ENCODE data around the gene TAF5. TPM values are rescaled to one million over a fixed set of nuclear protein-coding genes. Genes with fewer than 3 reads are reported as not detected.
"Not testable (repeated sequence)": the region's sequence is repeated elsewhere in the genome, so short reads cannot be mapped to it uniquely, and the experiment has no call there.

The TAF5 gene
- total RNA-seq, 1 experiment from 2014 or later: 6.9 TPM

DNA sequence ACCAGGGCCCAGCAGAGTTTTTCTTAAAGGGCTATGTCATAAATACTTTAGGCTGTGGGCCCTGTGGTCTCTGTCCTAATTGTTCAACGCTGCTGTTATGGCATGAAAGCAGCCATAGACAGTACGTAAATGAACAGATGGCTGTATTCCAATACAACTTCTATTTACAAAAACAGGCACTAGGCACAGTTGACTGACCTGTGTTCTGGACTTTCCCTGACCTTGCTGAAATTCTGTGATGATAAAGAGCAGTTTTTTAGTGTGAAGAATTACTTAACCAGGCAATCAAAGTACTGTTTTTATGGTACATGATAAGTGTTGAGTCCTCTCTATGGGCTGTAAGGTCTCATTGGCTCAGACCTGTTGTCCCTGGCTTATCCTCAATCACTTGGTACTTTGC, 45.8 kb downstream of the TAF5 start:
- DNase-seq (ENCODE audit: low spot score): no peak

DNA sequence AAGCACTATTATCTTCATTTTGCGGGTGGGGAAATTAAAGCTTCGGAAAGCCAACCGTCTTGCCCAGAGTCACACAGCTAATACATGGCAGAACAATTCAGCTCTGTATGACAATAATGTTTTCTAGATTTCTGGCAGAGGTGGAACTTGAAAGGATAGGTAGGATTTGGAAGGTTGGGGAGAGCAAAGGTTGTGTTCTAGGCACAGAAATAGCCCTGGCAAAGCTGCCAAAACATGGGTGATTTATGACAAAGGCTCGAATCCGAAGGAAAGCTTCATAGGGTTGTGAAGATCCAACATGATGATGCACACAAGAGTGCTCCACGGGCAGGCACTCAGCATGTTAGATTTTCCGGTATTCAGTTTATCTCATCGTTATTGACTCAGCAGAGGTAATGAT, 47.8 kb downstream of the TAF5 start:
- DNase-seq (ENCODE audit: low spot score): no peak

DNA sequence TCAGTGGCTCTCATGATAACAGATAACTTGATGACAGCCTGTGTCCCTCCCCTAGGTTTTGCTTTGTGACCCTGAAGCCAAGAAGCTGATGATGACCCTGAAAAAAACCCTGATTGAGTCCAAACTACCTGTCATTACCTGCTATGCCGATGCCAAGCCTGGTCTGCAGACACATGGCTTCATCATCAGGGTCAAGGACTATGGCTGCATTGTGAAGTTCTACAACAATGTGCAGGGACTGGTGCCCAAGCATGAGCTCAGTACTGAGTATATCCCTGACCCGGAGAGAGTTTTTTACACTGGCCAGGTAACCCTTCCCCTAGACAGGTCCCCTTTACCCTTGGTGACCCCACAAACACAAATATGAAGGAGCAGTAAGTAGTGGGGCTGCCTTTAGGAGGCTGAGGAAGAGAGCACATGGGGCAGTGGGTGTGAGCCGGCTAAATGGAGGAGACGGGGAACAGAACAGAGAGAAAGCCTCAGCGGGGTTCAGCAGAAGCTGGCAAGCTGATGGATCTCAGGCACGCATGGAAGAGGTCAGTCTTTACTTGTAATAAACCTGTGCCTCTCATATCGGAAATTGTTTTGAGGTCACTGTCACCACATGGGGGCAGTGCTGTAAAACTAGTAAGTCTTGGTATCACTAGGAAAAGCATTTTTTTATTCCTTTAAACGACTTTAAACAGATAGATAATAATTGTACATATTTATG, 48.8 kb downstream of the TAF5 start:
- peak; percentile 33 for DNase-seq (ENCODE audit: low spot score)

DNA sequence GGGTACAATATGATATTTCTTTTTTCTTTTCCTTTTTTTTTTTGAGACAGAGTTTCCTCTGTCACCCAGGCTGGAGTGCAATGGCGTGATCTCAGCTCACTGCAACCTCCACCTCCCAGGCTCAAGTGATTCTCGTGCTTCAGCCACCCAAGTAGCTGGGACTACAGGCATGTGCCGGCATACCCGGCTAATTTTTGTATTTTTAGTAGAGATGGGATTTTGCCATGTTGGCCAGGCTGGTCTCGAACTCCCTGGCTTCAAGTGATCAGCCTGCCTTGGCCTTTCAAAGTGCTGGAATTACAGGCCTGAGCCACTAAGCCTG, 49.3 kb downstream of the TAF5 start:
- DNase-seq (ENCODE audit: low spot score): not testable (repeated sequence)

DNA sequence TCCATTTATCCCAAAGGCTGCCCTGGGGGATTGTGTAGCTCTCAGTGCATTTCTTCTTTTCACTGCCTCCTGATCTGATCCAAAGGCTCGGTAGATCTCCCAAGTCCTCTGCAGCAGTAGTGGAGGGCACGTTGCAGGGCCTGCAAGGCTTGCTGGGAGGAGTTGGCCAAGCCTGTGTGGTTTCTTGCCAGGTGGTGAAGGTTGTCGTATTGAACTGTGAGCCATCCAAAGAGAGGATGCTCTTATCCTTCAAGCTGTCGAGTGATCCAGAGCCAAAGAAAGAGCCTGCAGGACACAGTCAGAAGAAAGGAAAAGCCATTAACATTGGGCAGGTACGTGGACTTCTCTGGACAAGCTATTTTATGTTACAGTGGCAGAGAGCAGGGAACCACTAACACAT, 49.8 kb downstream of the TAF5 start:
- no peak for DNase-seq (ENCODE audit: low spot score)

DNA sequence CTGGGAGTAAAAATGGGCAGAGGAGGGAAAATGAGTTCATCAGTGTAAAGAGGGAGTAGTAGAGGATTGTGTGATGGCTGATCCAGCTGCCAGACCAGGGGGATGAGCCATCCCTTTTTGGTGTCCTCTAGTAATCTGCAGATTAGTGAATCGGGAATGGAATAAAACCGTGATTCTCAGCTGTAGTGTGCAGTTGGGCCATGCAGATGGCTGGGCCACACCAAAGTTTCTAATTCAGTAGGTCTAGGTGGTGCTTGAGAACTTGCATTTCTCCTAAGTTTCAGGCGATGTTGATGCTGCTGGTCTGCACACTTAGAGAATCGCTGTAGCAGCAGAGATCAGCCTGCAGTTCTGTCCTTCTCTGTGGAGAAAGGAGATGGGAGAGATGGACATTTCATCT, 51.3 kb downstream of the TAF5 start:
- DNase-seq (ENCODE audit: low spot score): no peak

DNA sequence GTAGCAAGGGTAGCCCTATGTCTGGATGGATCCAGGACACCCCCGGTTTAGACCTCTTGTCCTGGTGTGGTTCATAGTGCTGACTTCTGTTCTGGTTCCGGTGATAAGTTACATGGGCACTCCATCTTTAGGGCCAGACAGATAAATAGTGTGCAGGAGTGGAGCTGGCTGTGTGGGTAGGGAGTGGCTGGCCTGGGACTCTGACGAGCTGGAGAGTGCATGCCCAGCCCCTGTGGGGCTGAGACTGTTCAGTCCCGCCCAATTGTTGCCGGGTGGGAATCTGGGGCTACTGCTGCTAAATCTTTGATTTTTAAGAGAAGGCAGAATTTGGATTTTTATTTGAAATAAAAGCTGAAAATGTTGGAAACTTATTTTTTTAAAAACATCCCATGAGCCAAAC, 56.0 kb downstream of the TAF5 start:
- DNase-seq (ENCODE audit: low spot score): no peak

DNA sequence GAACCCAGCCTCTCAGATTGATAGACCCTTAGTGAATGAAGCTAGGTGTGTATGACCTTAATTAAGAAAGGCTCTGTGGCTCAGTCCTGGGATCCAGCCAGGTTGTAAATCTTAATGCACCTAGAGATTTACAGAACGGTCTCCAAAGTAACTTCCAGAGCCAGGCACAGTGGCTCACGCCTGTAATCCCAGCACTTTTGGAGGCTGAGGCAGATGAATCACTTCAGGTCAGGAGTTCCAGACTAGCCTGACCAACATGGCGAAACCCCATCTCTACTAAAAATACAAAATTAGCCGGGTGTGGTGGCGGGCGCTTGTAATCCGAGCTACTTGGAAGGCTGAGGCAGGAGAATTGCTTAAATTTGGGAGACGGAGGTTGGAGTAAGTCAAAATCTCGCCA, 60.1 kb downstream of the TAF5 start:
- no peak for DNase-seq (ENCODE audit: low spot score)

DNA sequence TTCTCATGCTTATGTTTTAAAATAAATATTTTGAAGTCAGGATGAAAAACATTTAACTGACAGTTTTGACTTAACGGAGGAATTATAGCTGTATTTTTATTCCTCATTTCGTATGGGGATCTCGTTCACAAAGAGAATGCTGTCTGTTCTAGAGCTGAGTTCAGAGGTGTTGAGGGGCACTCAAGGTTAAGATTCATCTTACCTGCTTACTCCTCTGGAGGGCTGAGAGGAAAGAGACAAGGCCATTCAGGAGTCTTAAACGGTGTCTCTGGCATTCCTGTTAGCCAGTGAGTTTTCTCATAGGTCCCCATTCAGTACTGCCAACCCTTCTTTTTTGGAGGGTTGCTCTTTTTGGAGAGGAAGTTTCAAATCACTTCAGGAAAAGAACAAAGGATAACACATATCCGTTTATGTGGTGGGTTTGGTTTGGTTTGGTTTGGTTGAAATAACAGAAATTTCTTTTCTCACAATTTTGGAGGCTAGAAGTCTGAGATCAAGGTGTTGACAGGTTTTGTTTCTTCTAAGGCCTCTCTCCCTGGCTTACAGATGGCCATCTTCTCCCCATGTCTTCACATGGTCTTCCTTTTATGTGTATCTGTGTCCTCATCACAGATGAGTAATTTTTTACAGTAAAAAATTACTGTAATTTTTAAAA, 61.3 kb downstream of the TAF5 start:
- DNase-seq (ENCODE audit: low spot score): no peak

DNA sequence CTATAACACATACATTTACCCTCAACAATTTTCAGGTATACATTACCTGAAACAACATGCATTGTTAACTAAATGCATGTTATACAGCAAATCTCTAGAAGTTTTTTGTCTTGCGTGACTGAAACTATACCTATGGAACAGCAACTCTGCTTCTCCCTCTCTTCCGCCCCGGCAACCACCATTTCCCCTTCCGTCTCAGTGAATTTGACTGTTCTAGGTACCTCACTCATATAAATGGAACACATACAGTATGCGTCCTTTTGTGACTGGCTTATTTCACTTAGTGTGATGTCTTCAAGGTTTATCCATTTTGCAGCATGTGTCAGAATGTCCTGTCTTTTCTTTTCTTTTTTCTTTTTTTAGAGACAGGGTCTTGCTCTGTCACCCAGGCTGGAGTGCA, 61.9 kb downstream of the TAF5 start:
- no peak for DNase-seq (ENCODE audit: low spot score)

DNA sequence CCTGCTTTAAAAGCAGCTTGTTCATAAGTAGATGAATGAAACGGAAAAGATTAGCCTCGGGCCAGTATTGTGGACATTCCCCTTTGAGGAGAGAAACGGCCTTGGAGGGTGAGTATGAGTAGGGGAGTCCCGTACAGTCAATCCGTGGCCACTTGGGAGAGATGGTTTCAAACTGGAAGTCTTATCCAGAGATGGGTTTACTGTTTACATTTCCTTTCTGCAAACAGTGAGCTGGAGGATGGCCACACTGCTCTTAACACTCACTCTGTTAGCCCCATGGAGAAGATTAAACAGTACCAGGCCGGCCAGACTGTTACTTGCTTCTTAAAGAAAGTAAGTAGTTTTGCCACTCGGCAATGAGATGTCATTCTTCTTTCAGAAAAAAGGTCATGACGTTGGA, 64.1 kb downstream of the TAF5 start:
- DNase-seq (ENCODE audit: low spot score): no peak

DNA sequence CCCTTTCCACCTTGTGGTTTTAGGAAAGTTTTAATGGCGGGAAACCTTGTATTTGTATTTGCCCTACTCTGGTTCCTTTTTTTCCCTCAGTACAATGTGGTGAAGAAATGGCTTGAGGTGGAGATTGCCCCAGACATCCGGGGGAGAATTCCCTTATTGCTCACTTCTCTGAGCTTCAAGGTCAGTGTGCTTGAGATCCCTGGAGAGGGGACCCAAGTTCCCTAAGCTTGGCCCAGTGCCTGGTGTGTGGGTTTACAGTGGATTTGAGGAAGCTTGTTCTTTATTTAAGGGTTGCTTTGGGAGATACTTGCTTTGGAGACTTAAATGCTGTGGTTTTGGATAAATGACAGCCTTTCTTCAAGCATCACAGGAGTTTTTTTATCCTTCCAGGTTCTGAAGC, 66.1 kb downstream of the TAF5 start:
- no peak for DNase-seq (ENCODE audit: low spot score)

Other genes starting within 250 kb of the TAF5 start
- gene NT5C2, start 174.7 kb upstream of the TAF5 start, total RNA-seq (2014; rRNA removed; shearing (Covaris generic)): 27.3 and 31.6 TPM in 2 replicates
- gene RPEL1, start 122.1 kb upstream of the TAF5 start, total RNA-seq (2014; rRNA removed; shearing (Covaris generic)): 0.08 TPM in 1 of 2 replicates, not detected in the other
- gene INA, start 90.8 kb upstream of the TAF5 start, total RNA-seq (2014; rRNA removed; shearing (Covaris generic)): not detected in 2 replicates
- gene PCGF6, start 16.8 kb upstream of the TAF5 start, total RNA-seq (2014; rRNA removed; shearing (Covaris generic)): 12.0 and 14.9 TPM in 2 replicates
- gene ATP5MK, start 28.5 kb downstream of the TAF5 start, total RNA-seq (2014; rRNA removed; shearing (Covaris generic)): 502 and 681 TPM in 2 replicates
- gene PDCD11, start 28.6 kb downstream of the TAF5 start, total RNA-seq (2014; rRNA removed; shearing (Covaris generic)): 15.9 and 20.0 TPM in 2 replicates
- gene CALHM2, start 84.4 kb downstream of the TAF5 start, total RNA-seq (2014; rRNA removed; shearing (Covaris generic)): 0.43 and 0.97 TPM in 2 replicates
- not detected in 2 replicates for gene CALHM1, start 90.9 kb downstream of the TAF5 start, total RNA-seq (2014; rRNA removed; shearing (Covaris generic))
- 0.23 TPM in 1 of 2 replicates, not detected in the other for gene CALHM3, start 111.3 kb downstream of the TAF5 start, total RNA-seq (2014; rRNA removed; shearing (Covaris generic))
- 0.10 and 0.72 TPM in 2 replicates for gene NEURL1, start 125.7 kb downstream of the TAF5 start, total RNA-seq (2014; rRNA removed; shearing (Covaris generic))